GM12878 (cell line): ENCODE data around the gene ZNF304. TPM values are rescaled to one million over a fixed set of nuclear protein-coding genes. Genes with fewer than 3 reads are reported as not detected.

Experiments used
- polyA plus RNA-seq, 11 experiments: library from polyadenylated mRNA; depleted of rRNA in 4 of 11; unstranded in 6 of 11; stranded (reverse) in 5 of 11; fragments of >200 nt; fragmentation: Nextera tagmentation in 4 of 11; fragmentation: Illumina TruSeq in 1 of 11; extraction: Ambion mirVana in 4 of 11; extraction: Trizol in 1 of 11; gene quantifications; 1 replicate in 1 of 11; 2 replicates in 10 of 11; pipeline versions ENCODE4 v1.2.1 to v1.2.3, GENCODE V29; 2011 to 2016; ENCODE audit warnings: inconsistent platforms in 2 of 11, missing spikeins in 2 of 11, low read depth in 1 of 11
- total RNA-seq, 4 experiments: library from RNA; depleted of rRNA in 3 of 4; stranded (reverse); fragments of >200 nt in 3 of 4; fragmentation: Illumina TruSeq in 1 of 4; extraction: Trizol in 1 of 4; gene quantifications; 2 replicates each; pipeline versions ENCODE4 v1.2.1 to v1.2.3, GENCODE V29; 2013 to 2021

The ZNF304 gene
- total and polyA plus RNA-seq, 10 of the 15 experiments (the other 5 are each of a cell fraction or from before 2014, with no cell fraction given), result 1.1 to 11.6 (median 6.9) TPM

Other genes starting within 250 kb of the ZNF304 start
Only the 7 nearest of the 22 such genes appear.
- gene ZNF460, start 70.8 kb upstream of the ZNF304 start, total RNA-seq (2014; rRNA removed), result 34.4 and 37.5 TPM in 2 replicates
- 42.4 and 46.5 TPM in 2 replicates for gene ZNF460, start 70.8 kb upstream of the ZNF304 start, total RNA-seq (2014; rRNA removed; fragmentation: Illumina TruSeq; extraction: Trizol)
- gene ZNF460, start 70.8 kb upstream of the ZNF304 start, total RNA-seq (2021), result 41.7 and 43.0 TPM in 2 replicates
- 23.8 and 25.2 TPM in 2 replicates for gene ZNF460, start 70.8 kb upstream of the ZNF304 start, polyA plus RNA-seq (2011; rRNA removed)
- gene ZNF460, start 70.8 kb upstream of the ZNF304 start, polyA plus RNA-seq (2014; fragmentation: Illumina TruSeq; extraction: Trizol), result 1.5 and 2.8 TPM in 2 replicates
- gene ZNF460, start 70.8 kb upstream of the ZNF304 start, polyA plus RNA-seq (2014; fragmentation: Nextera tagmentation; extraction: Ambion mirVana), result under 1 TPM; 0.15 to 0.58 TPM
- 7.7 and 8.5 TPM in 2 replicates for gene ZNF460, start 70.8 kb upstream of the ZNF304 start, polyA plus RNA-seq (2014; rRNA removed)
- gene ZNF460, start 70.8 kb upstream of the ZNF304 start, polyA plus RNA-seq (2016; fragmentation: Nextera tagmentation; extraction: Ambion mirVana), result 1 to 10 TPM; 8.0 to 8.9 TPM
- 9.0 and 9.5 TPM in 2 replicates for gene ZNF543, start 30.8 kb upstream of the ZNF304 start, total RNA-seq (2014; rRNA removed)
- gene ZNF543, start 30.8 kb upstream of the ZNF304 start, total RNA-seq (2014; rRNA removed; fragmentation: Illumina TruSeq; extraction: Trizol), result 8.5 and 8.6 TPM in 2 replicates
- gene ZNF543, start 30.8 kb upstream of the ZNF304 start, total RNA-seq (2021), result 7.3 and 8.0 TPM in 2 replicates
- gene ZNF543, start 30.8 kb upstream of the ZNF304 start, polyA plus RNA-seq (2011; rRNA removed), result 3.4 and 4.5 TPM in 2 replicates
- gene ZNF543, start 30.8 kb upstream of the ZNF304 start, polyA plus RNA-seq (2014; fragmentation: Illumina TruSeq; extraction: Trizol), result 2.4 and 2.7 TPM in 2 replicates
- gene ZNF543, start 30.8 kb upstream of the ZNF304 start, polyA plus RNA-seq (2014; fragmentation: Nextera tagmentation; extraction: Ambion mirVana), result under 1 TPM; 0.53 to 0.74 TPM
- 3.2 and 3.5 TPM in 2 replicates for gene ZNF543, start 30.8 kb upstream of the ZNF304 start, polyA plus RNA-seq (2014; rRNA removed)
- 1 to 10 TPM; 3.7 to 4.3 TPM for gene ZNF543, start 30.8 kb upstream of the ZNF304 start, polyA plus RNA-seq (2016; fragmentation: Nextera tagmentation; extraction: Ambion mirVana)
- gene TRAPPC2B, start 12.3 kb downstream of the ZNF304 start, total RNA-seq (2014; rRNA removed), result 15.0 and 18.5 TPM in 2 replicates
- gene TRAPPC2B, start 12.3 kb downstream of the ZNF304 start, total RNA-seq (2014; rRNA removed; fragmentation: Illumina TruSeq; extraction: Trizol), result 21.9 and 22.2 TPM in 2 replicates
- gene TRAPPC2B, start 12.3 kb downstream of the ZNF304 start, total RNA-seq (2021), result 8.7 and 10.6 TPM in 2 replicates
- gene TRAPPC2B, start 12.3 kb downstream of the ZNF304 start, polyA plus RNA-seq (2011; rRNA removed), result 24.5 and 29.6 TPM in 2 replicates
- gene TRAPPC2B, start 12.3 kb downstream of the ZNF304 start, polyA plus RNA-seq (2014; fragmentation: Illumina TruSeq; extraction: Trizol), result 9.9 and 21.5 TPM in 2 replicates
- 10 to 100 TPM; 71.0 to 86.4 TPM for gene TRAPPC2B, start 12.3 kb downstream of the ZNF304 start, polyA plus RNA-seq (2014; fragmentation: Nextera tagmentation; extraction: Ambion mirVana)
- 18.5 and 26.6 TPM in 2 replicates for gene TRAPPC2B, start 12.3 kb downstream of the ZNF304 start, polyA plus RNA-seq (2014; rRNA removed)
- gene TRAPPC2B, start 12.3 kb downstream of the ZNF304 start, polyA plus RNA-seq (2016; fragmentation: Nextera tagmentation; extraction: Ambion mirVana), result 10 to 100 TPM; 37.9 to 40.4 TPM
- 4.1 and 4.6 TPM in 2 replicates for gene ZNF547, start 12.3 kb downstream of the ZNF304 start, total RNA-seq (2014; rRNA removed)
- 4.3 and 4.4 TPM in 2 replicates for gene ZNF547, start 12.3 kb downstream of the ZNF304 start, total RNA-seq (2014; rRNA removed; fragmentation: Illumina TruSeq; extraction: Trizol)
- gene ZNF547, start 12.3 kb downstream of the ZNF304 start, total RNA-seq (2021), result 2.6 and 3.0 TPM in 2 replicates
- 5.6 and 6.0 TPM in 2 replicates for gene ZNF547, start 12.3 kb downstream of the ZNF304 start, polyA plus RNA-seq (2011; rRNA removed)
- gene ZNF547, start 12.3 kb downstream of the ZNF304 start, polyA plus RNA-seq (2014; fragmentation: Illumina TruSeq; extraction: Trizol), result 1.9 and 2.7 TPM in 2 replicates
- 1 to 10 TPM; 2.3 to 3.5 TPM for gene ZNF547, start 12.3 kb downstream of the ZNF304 start, polyA plus RNA-seq (2014; fragmentation: Nextera tagmentation; extraction: Ambion mirVana)
- 2.7 TPM in 2 replicates for gene ZNF547, start 12.3 kb downstream of the ZNF304 start, polyA plus RNA-seq (2014; rRNA removed)
- 1 to 10 TPM; 2.7 to 3.7 TPM for gene ZNF547, start 12.3 kb downstream of the ZNF304 start, polyA plus RNA-seq (2016; fragmentation: Nextera tagmentation; extraction: Ambion mirVana)
- 17.6 and 21.1 TPM in 2 replicates for gene ZNF548, start 38.6 kb downstream of the ZNF304 start, total RNA-seq (2014; rRNA removed)
- 17.8 and 18.1 TPM in 2 replicates for gene ZNF548, start 38.6 kb downstream of the ZNF304 start, total RNA-seq (2014; rRNA removed; fragmentation: Illumina TruSeq; extraction: Trizol)
- 18.2 and 18.6 TPM in 2 replicates for gene ZNF548, start 38.6 kb downstream of the ZNF304 start, total RNA-seq (2021)
- 44.8 and 59.3 TPM in 2 replicates for gene ZNF548, start 38.6 kb downstream of the ZNF304 start, polyA plus RNA-seq (2011; rRNA removed)
- gene ZNF548, start 38.6 kb downstream of the ZNF304 start, polyA plus RNA-seq (2014; fragmentation: Illumina TruSeq; extraction: Trizol), result 16.3 and 21.2 TPM in 2 replicates
- 1 to 10 TPM; 3.9 to 5.6 TPM for gene ZNF548, start 38.6 kb downstream of the ZNF304 start, polyA plus RNA-seq (2014; fragmentation: Nextera tagmentation; extraction: Ambion mirVana)
- 16.8 and 17.8 TPM in 2 replicates for gene ZNF548, start 38.6 kb downstream of the ZNF304 start, polyA plus RNA-seq (2014; rRNA removed)
- 1 to 10 TPM; 8.4 to 9.1 TPM for gene ZNF548, start 38.6 kb downstream of the ZNF304 start, polyA plus RNA-seq (2016; fragmentation: Nextera tagmentation; extraction: Ambion mirVana)
- gene ZNF17, start 59.9 kb downstream of the ZNF304 start, total RNA-seq (2014; rRNA removed), result 8.5 and 9.9 TPM in 2 replicates
- gene ZNF17, start 59.9 kb downstream of the ZNF304 start, total RNA-seq (2014; rRNA removed; fragmentation: Illumina TruSeq; extraction: Trizol), result 10.7 and 11.3 TPM in 2 replicates
- gene ZNF17, start 59.9 kb downstream of the ZNF304 start, total RNA-seq (2021), result 10.8 and 12.2 TPM in 2 replicates
- gene ZNF17, start 59.9 kb downstream of the ZNF304 start, polyA plus RNA-seq (2011; rRNA removed), result 10.2 and 13.4 TPM in 2 replicates
- 8.3 and 11.0 TPM in 2 replicates for gene ZNF17, start 59.9 kb downstream of the ZNF304 start, polyA plus RNA-seq (2014; fragmentation: Illumina TruSeq; extraction: Trizol)
- gene ZNF17, start 59.9 kb downstream of the ZNF304 start, polyA plus RNA-seq (2014; fragmentation: Nextera tagmentation; extraction: Ambion mirVana), result 1 to 10 TPM; 4.4 to 4.9 TPM
- gene ZNF17, start 59.9 kb downstream of the ZNF304 start, polyA plus RNA-seq (2014; rRNA removed), result 5.3 and 7.4 TPM in 2 replicates
- 1 to 10 TPM; 6.0 to 6.4 TPM for gene ZNF17, start 59.9 kb downstream of the ZNF304 start, polyA plus RNA-seq (2016; fragmentation: Nextera tagmentation; extraction: Ambion mirVana)
- gene ZNF749, start 84.1 kb downstream of the ZNF304 start, total RNA-seq (2014; rRNA removed), result 11.8 and 13.3 TPM in 2 replicates
- 11.1 and 15.0 TPM in 2 replicates for gene ZNF749, start 84.1 kb downstream of the ZNF304 start, total RNA-seq (2014; rRNA removed; fragmentation: Illumina TruSeq; extraction: Trizol)
- 14.2 and 16.1 TPM in 2 replicates for gene ZNF749, start 84.1 kb downstream of the ZNF304 start, total RNA-seq (2021)
- gene ZNF749, start 84.1 kb downstream of the ZNF304 start, polyA plus RNA-seq (2011; rRNA removed), result 18.3 and 19.9 TPM in 2 replicates
- 10.6 and 16.2 TPM in 2 replicates for gene ZNF749, start 84.1 kb downstream of the ZNF304 start, polyA plus RNA-seq (2014; fragmentation: Illumina TruSeq; extraction: Trizol)
- 1 to 10 TPM; 3.1 to 6.0 TPM for gene ZNF749, start 84.1 kb downstream of the ZNF304 start, polyA plus RNA-seq (2014; fragmentation: Nextera tagmentation; extraction: Ambion mirVana)
- gene ZNF749, start 84.1 kb downstream of the ZNF304 start, polyA plus RNA-seq (2014; rRNA removed), result 17.0 and 20.1 TPM in 2 replicates
- 10 to 100 TPM; 19.1 to 20.2 TPM for gene ZNF749, start 84.1 kb downstream of the ZNF304 start, polyA plus RNA-seq (2016; fragmentation: Nextera tagmentation; extraction: Ambion mirVana)